GM18508 (cell line): ENCODE measurements around the gene LMOD2.

Source experiments
- ATAC-seq: cut with Tn5 transposase; IDR thresholded peaks from one replicate; pipeline ENCODE4 v1.9.1; 2021; ENCODE audit warnings: moderate number of reproducible peaks; ENCODE audit not compliant: insufficient read depth, unreplicated experiment

The LMOD2 gene

DNA sequence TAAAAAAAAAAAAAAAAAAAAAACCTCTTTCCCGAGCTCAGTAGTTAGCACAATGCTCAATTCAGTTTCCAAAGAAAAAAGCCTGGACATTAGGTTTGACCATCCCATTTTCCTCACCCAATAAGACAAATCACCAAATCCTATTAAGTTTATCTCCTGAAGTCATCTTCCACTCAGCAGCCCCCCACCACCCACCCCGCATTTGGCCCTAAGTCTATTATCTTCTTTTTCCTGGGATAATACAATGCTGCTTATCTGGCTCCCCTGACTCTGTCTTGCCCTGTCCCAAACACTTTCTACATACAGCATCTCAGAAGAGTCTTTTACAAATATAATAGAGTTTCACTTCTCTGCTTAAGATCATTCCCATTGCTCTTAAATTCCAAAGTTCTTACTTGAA lies 17.8 kb upstream of the LMOD2 start:
- no peak for ATAC-seq

DNA sequence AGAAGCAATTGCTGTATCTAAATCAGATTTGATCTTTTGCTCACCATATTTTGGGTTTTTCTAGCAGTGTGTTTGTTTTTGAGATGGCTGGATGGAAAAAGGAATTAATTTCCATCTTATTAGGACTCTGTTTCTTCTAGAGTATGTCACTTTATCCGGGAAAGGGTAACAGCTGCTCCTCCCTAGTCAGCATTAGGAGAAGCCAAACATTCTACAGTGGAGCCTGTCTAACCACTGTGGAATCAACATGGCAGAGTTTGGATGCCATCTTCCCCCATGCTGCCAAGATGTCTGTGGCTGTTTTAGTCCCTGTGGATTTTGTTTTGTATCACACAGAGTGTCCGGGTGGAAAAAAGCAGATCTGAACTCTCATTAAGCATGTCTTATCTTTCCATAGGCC lies 16.0 kb upstream of the LMOD2 start:
- ATAC-seq: no peak

DNA sequence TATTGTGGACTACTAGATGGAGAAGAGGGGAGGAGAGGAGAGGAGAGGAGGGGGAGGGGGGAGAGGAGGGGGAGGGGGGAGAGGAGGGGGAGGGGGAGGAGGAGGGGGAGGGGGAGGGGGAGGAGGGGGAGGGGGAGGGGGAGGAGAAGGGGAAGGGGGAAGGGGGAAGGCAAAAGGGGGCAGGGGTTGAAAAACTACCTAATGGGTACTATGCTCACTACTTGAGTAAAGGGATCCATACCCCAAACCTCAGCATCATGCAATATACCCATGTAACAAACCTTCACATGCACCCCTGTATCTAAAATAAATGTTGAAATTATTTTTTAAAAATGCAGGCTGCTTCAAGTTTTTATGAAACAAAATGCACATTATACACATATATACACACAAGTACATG lies 15.1 kb upstream of the LMOD2 start:
- ATAC-seq: no peak

DNA sequence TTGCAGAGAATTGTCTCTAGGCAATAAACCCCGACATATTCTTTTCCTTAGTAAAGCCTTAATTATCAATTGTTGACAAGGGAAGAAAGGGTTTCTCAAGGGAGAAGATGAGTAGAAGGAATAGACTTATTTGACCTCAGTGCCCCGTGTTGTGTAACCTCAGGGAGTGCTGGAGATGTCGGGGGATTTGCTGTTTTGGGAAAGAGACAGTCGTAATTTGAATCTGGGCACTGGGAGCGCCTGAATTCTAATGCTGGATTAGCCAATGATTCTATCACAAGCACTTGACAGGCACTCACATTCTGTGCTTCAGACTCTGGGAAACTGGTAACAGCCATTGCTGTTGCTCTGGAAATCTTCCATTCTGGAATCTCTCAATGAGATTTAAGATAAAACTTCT lies 13.8 kb upstream of the LMOD2 start:
- ATAC-seq: no peak

DNA sequence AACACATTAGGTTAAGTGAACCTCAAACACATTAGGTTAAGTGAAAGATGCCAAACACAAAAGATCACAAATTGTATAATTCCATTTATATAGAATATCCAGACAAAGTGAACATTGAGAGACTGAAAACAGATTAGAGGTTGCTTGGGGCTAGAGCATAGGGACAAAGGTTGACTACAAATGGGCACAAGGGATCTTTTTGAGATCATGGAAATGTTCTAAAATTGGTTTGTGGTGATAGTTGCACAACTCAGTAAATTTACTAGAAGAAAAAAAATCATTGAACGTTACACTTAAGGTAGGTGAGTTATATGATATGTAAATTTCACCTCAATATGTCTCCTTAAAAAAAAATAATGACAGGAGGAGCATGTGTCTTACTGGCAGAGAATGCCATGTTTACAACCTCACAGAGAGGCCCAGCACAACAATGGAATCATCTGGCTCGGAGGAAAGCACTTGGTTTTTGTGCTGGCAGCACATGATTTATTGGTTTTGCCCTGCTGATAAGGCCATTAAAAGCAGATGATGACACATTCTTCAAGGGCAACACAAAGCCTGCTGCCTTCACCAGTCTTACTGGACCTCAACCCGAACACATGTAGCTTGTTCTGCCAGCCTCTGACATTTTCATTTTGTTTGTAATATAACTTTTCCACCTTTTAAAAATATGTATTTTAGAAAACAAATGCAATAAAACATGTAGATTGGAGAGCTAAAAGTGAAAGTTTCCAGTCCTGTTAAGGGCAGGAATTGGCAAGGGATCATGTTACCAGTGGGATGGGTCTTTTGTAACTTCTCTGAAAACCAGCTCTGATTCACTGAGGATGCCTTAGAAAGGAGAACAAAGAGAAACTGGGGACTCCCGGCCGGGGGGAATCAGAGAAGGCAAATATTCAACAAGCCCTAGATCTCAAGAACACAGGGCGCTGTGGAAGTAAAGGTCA lies 11.9 kb upstream of the LMOD2 start:
- ATAC-seq: no peak

DNA sequence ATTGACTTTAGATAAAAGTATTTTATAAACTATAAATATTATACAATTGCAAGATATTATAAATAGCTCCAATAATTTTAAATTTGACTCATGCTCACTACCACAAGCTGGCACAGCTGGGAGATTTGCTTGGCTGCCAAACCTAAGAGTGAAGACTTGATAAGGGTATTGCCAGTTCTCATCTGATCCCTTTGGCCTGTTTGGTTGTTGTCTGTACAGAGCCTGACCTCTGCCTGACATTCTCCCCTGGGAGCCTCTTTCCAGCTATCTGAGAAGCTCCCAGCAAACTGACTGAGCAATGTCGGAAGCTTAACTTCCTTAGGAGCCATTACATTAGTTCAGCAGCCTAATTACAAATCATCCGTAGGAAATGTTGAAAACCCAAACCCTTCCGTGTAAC lies 10.2 kb upstream of the LMOD2 start:
- no peak for ATAC-seq

DNA sequence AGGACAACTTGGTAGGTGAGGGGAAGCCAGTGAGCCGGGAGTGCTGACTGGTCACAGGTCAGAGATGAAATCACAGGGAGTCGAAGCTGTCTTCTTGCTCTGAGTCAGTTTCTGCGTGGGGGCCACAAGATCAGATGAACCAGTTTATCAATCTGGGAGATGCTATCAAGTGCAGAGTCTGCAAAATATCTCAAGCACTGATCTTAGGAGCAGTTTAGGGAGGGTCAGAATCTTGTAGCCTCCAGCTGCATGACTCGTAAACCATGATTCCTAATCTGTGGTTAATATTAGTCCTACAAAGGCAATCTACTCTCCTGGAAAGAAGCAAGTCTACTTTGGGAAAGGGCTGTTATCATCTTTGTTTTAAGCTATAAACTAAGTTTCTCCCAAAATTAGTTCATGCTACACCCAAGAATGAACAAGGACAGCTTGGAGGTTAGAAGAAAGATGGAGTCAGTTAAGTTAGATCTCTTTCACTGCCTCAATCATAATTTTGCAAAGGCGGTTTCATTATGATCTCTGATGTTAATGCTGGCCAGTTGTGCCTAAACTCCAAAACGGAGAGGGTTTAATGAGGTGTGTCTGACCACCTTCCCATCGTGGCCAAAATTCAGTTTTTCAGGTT lies 8.4 kb upstream of the LMOD2 start:
- ATAC-seq: no peak

DNA sequence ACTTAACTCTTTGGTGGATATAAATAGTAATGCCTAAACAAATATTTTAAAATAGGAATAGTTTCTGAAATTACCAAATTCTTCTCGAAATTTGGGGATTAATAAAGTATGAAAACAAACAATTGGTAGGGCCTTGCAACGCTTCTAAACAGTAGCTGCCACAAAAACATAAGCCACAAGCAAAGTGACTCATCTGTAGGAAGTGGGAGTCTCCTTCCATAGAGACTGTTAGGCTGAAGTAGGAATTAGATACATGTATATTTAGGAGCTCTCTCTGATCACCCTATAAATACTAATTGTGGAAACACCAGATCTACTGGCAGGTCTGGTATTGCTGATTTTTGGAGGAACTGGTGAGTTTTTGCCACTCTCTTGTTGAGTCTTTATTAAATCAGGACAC lies 5.7 kb upstream of the LMOD2 start:
- ATAC-seq: no peak

DNA sequence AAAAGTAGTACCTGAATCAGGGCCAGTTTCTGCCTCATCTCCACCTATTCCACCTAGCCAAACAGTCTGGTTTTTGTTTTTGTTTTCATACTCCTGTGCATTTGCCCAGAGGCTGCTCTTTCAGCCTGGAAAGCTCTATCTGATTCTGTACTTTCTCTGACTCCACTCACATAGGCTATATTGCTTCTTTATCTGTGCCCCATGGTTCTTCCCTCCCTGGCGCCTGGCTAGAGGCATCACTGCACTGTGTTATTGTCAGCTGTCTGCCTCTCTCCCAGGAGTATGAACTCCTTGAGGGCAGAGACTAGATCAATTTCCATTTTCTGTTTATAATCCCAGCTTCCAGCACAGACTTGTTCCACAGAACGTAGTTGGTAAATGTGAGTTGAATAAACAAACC lies 5.1 kb upstream of the LMOD2 start:
- ATAC-seq: no peak

DNA sequence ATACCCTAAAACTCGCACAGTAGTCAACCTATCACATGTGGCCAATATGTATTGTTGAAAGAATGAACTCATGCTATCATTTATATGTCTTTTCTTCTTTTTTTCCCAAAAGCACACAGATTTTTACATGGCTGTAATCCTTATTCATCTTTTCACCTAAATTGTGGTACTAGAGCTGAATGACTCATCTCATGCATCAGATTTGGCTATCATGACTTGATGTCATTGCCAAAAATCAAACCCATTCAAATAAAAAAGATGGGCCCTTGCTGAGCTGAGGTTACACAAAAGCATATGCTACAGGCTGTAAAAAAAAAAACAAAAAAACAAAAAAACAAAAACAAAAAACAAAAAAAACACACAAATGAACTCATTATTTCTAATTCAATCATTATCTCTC lies 3.3 kb upstream of the LMOD2 start:
- ATAC-seq: no peak

DNA sequence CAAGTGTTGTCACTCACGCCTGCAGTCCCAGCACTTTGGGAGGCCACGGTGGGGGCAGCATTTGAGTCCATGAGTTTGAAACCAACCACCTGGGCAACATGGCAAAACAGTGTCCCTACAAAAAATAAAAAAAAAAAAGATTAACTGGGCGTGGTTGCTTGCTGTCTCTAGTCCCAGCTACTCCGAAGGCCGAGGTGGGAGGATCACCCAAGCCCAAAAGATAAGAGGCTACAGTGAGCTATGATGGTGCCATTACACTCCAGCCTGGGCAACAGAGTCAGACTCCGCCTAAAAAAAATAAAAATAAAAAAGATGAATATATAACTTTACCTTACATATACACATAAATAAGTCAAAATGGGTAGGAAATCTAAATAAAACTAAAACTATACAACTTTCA lies 2.5 kb upstream of the LMOD2 start:
- ATAC-seq: no peak

DNA sequence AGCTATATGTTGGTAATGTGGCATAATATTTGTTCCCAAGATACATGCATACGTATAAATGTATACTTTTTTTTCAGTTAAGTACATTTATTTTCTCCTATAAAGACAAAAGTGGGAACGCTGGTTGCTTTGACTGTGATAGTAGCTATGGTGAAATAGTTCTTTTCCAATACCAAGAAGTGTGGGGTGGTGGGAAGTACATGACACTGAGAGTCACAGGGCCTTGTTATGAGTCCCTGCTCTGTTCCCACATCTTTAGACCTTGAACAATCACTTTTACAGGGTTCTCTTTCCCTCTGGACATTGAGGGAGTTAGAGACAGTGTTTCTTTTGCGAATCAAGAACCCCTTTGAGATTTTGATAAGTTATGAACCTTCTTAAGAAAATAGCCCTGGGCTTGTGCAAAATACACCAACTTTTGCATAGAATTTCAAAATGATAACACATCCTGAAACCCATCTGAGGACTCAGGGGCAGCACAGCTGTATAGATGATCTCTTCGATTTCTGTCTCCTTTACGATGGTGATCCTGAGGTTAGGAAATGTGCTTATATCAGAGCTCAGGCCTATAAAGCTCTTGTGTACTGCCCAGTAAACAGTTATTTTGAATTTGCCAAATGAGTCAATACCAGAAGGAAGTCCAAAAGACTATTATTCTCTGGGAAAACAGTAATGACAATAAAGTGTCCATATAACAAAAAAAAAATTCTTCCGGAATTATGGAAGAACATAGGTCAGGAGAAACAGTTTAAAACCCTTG lies 1.1 kb downstream of the LMOD2 start:
- no peak for ATAC-seq

DNA sequence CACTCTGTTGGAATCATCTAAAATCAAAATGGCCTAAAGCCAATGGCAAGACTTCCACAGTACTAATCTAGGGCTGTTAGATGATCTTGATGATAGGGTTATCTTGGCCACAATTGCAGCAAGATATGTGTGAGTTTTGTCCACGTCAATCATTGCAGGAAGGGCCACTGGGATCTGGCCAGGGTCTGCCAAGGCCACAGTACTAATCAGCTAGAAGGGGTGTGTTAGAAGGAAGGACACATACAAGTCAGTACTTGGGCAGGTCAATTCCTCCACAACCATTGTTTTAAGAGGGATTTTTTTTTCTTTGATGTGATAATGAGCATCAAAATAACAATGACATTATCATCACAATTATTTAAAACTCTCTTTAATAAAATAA lies 1.6 kb downstream of the LMOD2 start:
- no peak for ATAC-seq

DNA sequence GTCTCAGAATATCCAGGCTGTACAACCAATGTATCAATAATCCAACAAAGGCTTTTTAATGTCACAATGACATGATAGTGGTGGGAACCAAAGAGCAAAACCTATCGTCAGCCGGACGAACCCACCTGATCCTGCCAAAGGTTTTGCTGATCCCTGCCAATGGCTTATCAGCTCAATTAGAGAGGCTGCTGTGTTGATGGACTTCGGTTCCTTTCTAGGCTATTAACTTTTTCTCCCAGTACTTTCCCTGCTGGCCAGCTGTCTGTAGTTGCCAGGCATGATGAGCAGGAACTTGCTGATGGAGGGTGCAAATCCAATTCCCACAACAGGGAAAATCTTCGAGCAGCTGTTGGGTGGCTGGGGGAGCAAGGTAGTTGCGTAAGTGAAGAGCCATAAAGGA lies 2.4 kb downstream of the LMOD2 start:
- ATAC-seq: no peak

DNA sequence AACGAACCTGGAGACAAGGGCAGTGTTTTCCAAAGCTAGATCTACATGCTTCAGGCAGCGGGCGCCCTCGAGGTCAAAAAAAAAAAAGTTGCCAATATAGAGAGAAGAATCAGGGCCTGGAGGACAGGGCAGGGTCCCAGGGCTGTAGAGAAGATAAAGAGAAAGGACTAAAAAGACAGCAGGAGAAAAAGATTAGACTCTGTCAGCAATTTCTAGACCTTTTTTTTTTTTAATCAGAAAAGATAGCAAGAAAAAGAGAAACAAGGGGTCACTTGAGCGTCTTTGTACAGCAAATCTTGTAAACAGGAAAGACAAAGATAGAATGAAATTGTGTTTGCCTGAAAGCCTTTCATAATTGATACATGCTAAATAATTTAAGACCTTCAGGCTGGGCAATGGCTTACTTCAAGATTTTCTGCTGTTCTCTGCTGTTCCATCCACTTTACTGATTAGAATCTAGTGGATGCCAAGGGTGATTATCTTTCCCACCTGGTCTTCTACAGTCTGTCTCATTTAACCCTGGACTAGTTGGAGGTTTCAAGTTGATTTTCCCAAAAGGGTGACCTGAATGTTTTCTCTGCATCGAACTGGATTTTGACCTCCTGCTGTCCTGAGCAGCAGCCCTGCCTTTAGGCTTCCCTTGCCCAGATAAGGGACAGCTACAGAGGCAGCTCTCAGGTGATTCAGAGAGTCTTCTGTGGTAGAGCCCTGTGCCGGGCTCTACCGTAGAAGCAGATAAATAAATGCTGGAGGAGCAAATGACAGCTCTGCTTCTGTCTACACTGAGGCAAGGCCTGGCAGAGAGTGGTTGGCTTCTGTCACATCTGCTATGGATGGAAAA lies 5.1 kb downstream of the LMOD2 start:
- no peak for ATAC-seq

DNA sequence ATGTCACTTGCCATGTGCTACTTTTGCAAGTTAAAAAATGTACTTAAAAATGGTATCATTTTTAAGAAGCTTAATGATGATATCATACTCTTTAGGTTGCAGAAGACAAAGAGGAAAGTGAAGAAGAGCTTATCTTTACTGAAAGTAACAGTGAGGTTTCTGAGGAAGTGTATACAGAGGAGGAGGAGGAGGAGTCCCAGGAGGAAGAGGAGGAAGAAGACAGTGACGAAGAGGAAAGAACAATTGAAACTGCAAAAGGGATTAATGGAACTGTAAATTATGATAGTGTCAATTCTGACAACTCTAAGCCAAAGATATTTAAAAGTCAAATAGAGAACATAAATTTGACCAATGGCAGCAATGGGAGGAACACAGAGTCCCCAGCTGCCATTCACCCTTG lies 6.1 kb downstream of the LMOD2 start:
- ATAC-seq: no peak

DNA sequence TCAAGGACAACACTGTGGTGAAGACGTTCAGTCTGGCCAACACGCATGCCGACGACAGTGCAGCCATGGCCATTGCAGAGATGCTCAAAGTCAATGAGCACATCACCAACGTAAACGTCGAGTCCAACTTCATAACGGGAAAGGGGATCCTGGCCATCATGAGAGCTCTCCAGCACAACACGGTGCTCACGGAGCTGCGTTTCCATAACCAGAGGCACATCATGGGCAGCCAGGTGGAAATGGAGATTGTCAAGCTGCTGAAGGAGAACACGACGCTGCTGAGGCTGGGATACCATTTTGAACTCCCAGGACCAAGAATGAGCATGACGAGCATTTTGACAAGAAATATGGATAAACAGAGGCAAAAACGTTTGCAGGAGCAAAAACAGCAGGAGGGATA lies 6.6 kb downstream of the LMOD2 start:
- ATAC-seq: no peak

DNA sequence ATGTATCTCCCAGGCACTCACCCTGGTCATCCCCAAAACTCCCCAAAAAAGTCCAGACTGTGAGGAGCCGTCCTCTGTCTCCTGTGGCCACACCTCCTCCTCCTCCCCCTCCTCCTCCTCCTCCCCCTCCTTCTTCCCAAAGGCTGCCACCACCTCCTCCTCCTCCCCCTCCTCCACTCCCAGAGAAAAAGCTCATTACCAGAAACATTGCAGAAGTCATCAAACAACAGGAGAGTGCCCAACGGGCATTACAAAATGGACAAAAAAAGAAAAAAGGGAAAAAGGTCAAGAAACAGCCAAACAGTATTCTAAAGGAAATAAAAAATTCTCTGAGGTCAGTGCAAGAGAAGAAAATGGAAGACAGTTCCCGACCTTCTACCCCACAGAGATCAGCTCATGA lies 7.1 kb downstream of the LMOD2 start:
- no peak for ATAC-seq

DNA sequence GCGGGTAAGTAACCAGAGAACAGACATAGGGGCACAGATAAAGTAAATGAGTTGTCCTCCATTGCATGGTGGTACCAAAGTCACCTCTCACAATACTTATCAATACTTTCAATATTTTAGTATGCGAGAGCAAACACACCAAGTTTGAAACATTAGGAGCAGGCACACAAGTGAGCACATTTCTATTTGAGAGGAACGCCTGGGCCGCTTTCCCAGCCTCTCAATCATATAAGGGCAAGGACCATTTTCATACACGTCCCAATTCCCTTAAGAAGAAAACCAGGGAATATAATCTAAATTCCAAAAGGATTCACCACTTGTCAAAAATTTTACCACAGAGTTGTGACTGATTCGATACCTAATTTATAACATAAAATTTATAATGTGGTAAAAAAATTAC lies 7.5 kb downstream of the LMOD2 start:
- ATAC-seq: no peak

DNA sequence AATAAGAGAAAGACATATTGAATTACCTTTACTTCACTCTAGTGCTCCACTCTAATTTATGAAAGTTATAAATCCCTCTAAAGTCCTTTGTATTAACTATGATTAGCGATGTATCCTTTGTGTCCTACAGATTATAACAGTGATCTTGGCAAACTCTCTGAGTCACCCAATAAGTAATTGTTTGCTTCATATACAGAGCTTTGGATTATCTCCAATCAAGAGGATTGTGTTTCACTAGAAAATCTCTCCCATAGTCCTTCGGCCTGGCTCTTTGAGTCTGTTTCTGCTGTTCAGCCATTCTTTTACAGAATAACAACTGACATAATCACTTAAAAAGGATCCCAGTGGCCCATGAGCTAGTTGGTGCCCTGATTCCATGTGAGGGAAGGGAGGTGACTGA lies 9.5 kb downstream of the LMOD2 start:
- no peak for ATAC-seq
